Activated naive CD4-positive, alpha-beta T cell treated with anti-CD3 and anti-CD28 coated beads, Interleukin-2, amount 10 ng/mL, durations not matched to agents 7 days and 5 days (primary cell): ENCODE measurements around the gene HIP1.
"Not testable (repeated sequence)": the region's sequence is repeated elsewhere in the genome, so short reads cannot be mapped to it uniquely, and the experiment has no call there.

Experiments used
- CTCF ChIA-PET: fragments of 350-600 bp; sonication (Branson Sonifier 250); formaldehyde crosslinking; loops from one replicate; lab custom pipeline; 2021; ENCODE audit warnings: antibody characterized with exemption; lab: Charles Lee
- DNase-seq: peaks from one replicate; pipeline ENCODE4 v3.0.0-alpha.2; 2020
- H3K27ac Mint-ChIP-seq: one replicate; pipeline ENCODE4 v1.8.0; 2021; ENCODE audit warnings: mild to moderate bottlenecking, moderate library complexity, mixed read lengths
- H3K27me3 Mint-ChIP-seq: one replicate; pipeline ENCODE4 v1.8.0; 2021; ENCODE audit warnings: mild to moderate bottlenecking, mixed read lengths
- H3K36me3 Mint-ChIP-seq: one replicate; pipeline ENCODE4 v1.8.0; 2021; ENCODE audit warnings: mixed read lengths
- H3K4me1 Mint-ChIP-seq: one replicate; pipeline ENCODE4 v1.8.0; 2021; ENCODE audit warnings: mixed read lengths
- H3K4me3 Mint-ChIP-seq: one replicate; pipeline ENCODE4 v1.8.0; 2021; ENCODE audit warnings: mild to moderate bottlenecking, moderate library complexity, mixed read lengths
- H3K9me3 Mint-ChIP-seq: one replicate; pipeline ENCODE4 v1.8.0; 2021; ENCODE audit warnings: mixed read lengths

The HIP1 gene

DNA sequence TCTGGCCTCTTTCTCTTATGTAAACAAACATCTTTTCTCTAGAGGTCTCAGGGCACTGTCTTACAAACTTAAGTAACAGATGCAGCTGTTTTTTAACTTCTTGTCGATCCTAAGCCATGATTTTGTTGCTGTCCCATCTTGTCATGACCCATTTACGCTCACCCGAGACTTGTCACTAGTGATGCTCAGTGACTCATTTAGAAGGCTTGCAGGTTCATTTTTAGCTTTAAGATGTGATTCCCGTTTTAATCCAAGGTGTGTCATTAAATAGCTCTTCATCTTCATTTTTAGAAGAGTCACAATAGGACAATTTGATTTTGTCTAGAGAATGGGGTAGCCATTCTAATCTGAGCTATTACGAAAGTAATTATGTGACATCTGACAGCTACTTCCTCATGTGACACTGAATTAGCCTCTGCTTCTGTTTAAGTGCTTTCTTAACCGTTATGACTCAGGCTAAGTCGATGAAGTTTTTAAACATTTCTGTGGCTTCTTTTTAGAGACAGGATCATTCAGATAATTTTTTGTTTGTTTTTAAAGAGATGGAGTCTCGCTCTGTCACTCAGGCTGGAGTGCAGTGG is 203.9 kb downstream of the HIP1 start:
- no peak for DNase-seq
- Mint-ChIP-seq H3K4me3 (no peak overlapping the region), H3K9me3 (no peaks in the 10 kb centered on the region), H3K4me1 (no peaks in the 10 kb centered on the region), H3K27ac (no peak overlapping the region), H3K27me3 (peaks cover 16% of the 10 kb centered on the region), H3K36me3 (no peaks in the 10 kb centered on the region)
- CTCF ChIA-PET, result interaction anchor here (0.8 kb wide), 1 partner anchor 228 kb away, joined by 4 read pairs; no protein-coding TSS in a partner anchor

DNA sequence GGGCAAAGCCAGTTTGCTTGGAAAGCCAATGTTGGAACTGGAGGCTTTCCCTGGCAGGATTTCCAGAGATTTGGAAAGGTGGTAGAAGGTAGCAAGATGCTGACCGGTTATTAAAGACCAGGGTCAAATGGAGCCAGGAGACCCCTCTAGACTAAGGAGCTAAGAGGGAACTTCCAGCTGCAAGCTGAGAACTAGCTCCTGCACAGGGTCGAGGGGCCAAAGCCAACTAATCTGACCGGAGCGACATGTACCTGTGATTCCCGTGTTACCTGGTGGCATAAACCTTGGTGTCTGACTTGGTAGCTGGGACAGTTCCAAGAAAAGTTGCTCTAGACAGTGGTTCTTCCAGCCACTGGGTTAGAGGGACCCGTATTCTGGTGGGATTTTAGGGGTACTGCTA is 204.8 kb downstream of the HIP1 start:
- Mint-ChIP-seq H3K9me3 (no peaks in the 10 kb centered on the region), H3K4me1 (no peaks in the 10 kb centered on the region), H3K36me3 (no peaks in the 10 kb centered on the region), H3K27me3 (peaks cover 16% of the 10 kb centered on the region), H3K4me3 (no peak overlapping the region), H3K27ac (no peak overlapping the region)
- CTCF ChIA-PET, result no interaction called here
- no peak for DNase-seq

DNA sequence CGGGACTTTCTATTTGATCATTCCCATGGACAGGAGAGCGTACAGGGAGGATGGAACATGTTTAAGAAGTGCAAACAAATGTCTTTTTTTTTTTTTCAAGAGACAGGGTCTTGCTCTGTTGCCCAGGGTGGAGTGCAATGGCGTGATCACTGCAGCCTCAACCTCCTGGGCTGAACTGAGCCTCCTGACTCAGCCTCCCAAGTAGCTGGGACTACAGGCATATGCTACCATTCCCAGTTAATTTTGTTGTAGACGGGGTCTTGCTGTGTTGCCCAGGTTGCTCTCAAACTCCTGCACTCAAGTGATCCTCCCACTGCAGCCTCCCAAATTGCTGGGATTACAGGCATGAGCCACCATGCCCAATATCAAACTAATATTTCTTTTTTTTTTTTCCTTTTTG is 206.1 kb downstream of the HIP1 start:
- no peaks in the 10 kb centered on the region for H3K36me3 Mint-ChIP-seq
- no peaks in the 10 kb centered on the region for H3K9me3 Mint-ChIP-seq
- H3K4me1 Mint-ChIP-seq, result peaks cover 4% of the 10 kb centered on the region
- no peak overlapping the region for H3K4me3 Mint-ChIP-seq
- CTCF ChIA-PET, result no interaction called here
- DNase-seq, result no peak
- H3K27ac Mint-ChIP-seq, result no peak overlapping the region
- H3K27me3 Mint-ChIP-seq, result peaks cover 16% of the 10 kb centered on the region

DNA sequence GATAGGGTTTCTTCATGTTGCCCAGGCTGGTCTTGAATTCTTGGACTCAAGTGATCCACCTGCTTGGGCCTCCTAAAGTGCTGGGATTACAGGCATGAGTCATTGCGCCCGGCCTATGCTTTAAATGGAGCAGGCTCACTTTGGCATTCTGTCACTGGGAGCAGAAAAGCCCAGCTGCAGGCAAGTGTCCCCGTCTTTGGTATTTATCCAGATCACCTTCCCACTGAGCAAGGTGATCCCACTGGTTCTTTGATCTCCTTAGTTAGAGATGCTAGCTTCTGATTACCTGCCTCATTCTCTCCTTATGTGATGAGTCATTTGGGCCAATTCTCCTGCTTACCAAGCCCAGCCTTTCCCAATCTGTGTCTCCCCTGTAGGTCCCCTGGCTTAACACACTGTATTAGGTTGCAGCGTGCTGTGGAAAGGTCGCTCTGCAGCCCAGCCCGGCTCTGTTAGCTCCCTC is 207.4 kb downstream of the HIP1 start:
- Mint-ChIP-seq H3K27ac (no peak overlapping the region), H3K9me3 (no peaks in the 10 kb centered on the region), H3K4me3 (no peak overlapping the region), H3K4me1 (peaks cover 11% of the 10 kb centered on the region), H3K36me3 (peaks cover 7% of the 10 kb centered on the region), H3K27me3 (peaks cover 11% of the 10 kb centered on the region)
- DNase-seq, result no peak
- CTCF ChIA-PET, result no interaction called here

DNA sequence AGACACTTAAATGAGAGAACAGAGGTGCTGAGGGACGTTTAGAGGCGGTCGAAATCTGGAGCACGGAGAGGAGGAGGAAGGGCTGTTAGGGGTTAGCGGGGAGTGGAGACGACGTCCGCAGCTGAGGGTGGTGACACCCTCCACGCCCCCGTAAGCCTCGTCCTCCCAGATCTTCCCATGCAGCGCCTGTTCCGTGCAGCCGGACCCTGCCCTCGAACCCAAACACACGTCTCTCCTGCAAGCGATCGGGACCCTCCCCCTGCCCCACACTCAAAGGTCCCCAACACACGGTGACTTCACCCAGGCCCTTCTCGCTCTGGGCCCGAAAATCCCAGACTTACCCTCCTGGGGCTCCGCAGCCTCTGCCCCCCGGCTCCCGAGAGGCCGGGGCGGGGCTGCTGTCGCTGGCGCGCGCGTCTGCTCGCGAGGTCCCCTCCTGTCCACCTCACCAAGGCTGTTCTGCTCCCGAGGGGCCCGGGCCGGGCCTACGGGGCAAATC is 211.5 kb downstream of the HIP1 start:
- CTCF ChIA-PET, H3K27me3 Mint-ChIP-seq, H3K9me3 Mint-ChIP-seq: not testable (repeated sequence)
- H3K36me3 Mint-ChIP-seq, result peaks cover 36% of the 10 kb centered on the region
- H3K27ac Mint-ChIP-seq, result peak overlapping the region; percentile 86
- H3K4me1 Mint-ChIP-seq, result peaks cover 28% of the 10 kb centered on the region
- H3K4me3 Mint-ChIP-seq, result peak overlapping the region; percentile 90
- DNase-seq, result peak; percentile 41

DNA sequence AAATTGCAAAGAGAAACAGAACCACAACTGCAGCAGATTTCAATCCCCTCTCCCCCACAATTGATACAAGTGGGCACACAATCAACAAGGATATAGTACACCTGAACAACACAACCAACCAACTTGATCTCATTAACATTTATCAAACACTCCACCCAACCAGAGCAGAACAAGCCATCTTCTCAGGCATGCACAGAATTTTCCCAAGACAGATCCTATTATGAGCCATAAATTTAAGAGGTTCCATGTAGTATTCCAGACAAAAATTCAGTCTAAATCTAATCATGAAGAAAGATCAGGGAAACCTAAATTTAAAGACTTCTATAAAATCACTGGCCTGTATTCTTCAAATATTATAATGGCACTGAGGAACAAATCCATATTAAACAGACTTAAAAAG is 217.0 kb downstream of the HIP1 start:
- H3K27me3 Mint-ChIP-seq, CTCF ChIA-PET, H3K27ac Mint-ChIP-seq, DNase-seq, H3K4me3 Mint-ChIP-seq: not testable (repeated sequence)
- H3K4me1 Mint-ChIP-seq, result peaks cover 22% of the 10 kb centered on the region
- H3K9me3 Mint-ChIP-seq, result peaks cover 10% of the 10 kb centered on the region
- H3K36me3 Mint-ChIP-seq, result peaks cover 59% of the 10 kb centered on the region

DNA sequence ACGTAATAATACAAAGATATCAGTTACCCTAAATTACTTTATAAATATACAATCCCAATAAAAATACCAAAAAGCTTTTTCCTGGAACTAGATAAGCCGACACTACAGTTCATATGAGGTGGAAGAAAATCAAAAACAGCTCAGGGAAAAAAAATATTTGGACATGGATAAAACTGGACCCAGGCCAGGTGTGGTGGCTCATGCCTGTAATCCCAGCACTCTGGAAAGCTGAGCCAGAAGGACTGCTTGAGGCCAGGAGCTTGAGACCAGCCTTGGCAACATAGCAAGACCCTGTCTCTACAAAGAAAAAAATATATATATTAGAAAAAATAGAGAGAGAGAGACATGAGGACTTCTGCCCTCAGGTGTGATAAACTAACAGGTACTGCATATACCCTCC is 219.9 kb downstream of the HIP1 start:
- DNase-seq, CTCF ChIA-PET, H3K27ac Mint-ChIP-seq, H3K27me3 Mint-ChIP-seq, H3K4me1 Mint-ChIP-seq, H3K4me3 Mint-ChIP-seq: not testable (repeated sequence)
- Mint-ChIP-seq H3K9me3 (peaks cover 10% of the 10 kb centered on the region), H3K36me3 (peaks cover 42% of the 10 kb centered on the region)

DNA sequence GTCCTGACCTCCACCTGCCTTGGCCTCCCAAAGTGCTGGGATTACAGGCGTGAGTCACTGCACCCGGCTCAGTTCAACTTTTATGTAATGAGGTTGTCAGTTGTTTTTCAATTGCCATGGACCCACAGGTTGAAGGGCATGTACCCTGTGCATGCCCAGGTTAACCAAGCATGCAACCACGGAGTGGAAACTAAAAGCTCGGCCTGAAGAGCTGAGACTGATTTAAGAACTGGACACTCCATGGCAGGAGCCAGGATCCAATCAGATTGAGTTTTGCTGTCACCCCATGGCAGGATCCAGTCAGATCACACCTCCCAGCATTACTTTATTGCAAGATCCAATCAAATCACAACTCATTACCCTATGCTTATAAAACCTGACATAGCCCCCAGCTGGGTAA is 229.7 kb downstream of the HIP1 start:
- H3K4me3 Mint-ChIP-seq, H3K4me1 Mint-ChIP-seq, CTCF ChIA-PET, H3K27ac Mint-ChIP-seq, H3K27me3 Mint-ChIP-seq, H3K9me3 Mint-ChIP-seq, DNase-seq, H3K36me3 Mint-ChIP-seq: not testable (repeated sequence)

DNA sequence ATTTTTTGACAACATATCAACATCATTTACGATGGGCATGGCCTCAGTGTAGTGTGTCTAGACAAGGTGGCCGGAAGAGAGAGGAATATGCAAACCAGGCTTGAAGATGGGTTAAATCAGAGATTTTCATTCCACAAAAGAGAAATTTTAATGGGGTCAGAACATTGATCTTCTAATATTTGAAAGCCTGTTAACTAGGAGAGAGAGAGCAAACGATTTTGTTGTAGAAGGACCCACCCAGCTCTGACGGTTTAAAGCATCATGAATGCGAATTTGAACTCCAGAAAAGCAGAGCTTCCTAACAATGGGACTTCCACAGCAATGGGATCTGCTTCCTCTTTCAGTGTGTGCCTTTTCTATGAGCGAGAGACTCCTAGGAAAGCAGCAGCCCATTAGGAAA is 246.7 kb downstream of the HIP1 start, which contains the start of gene SPDYE5:
Gene SPDYE5 (plus strand): TSS at position 301 of the 400 bp plus-strand sequence. CDS start 1,728 bp downstream, outside the sequence.
- DNase-seq, H3K4me1 Mint-ChIP-seq, H3K27me3 Mint-ChIP-seq, H3K9me3 Mint-ChIP-seq, H3K36me3 Mint-ChIP-seq, CTCF ChIA-PET, H3K27ac Mint-ChIP-seq, H3K4me3 Mint-ChIP-seq: not testable (repeated sequence)

GRCh38 chr7:75485979-75486643 is 252.6 kb downstream of the HIP1 start, which contains the start of gene POM121C:
TSS of gene POM121C (minus strand) at chr7:75486299. CDS start at chr7:75441496, 44,803 bp downstream.
- CTCF ChIA-PET, H3K27me3 Mint-ChIP-seq, H3K9me3 Mint-ChIP-seq: not testable (repeated sequence)
- peaks cover 15% of the 10 kb centered on the region for H3K4me1 Mint-ChIP-seq
- peak; percentile 93 for DNase-seq
- H3K4me3 Mint-ChIP-seq, result peak within 1 kb of the TSS; percentile 92
- H3K36me3 Mint-ChIP-seq, result peaks cover 12% of the 10 kb centered on the region
- peak within 1 kb of the TSS; percentile 84 for H3K27ac Mint-ChIP-seq

DNA sequence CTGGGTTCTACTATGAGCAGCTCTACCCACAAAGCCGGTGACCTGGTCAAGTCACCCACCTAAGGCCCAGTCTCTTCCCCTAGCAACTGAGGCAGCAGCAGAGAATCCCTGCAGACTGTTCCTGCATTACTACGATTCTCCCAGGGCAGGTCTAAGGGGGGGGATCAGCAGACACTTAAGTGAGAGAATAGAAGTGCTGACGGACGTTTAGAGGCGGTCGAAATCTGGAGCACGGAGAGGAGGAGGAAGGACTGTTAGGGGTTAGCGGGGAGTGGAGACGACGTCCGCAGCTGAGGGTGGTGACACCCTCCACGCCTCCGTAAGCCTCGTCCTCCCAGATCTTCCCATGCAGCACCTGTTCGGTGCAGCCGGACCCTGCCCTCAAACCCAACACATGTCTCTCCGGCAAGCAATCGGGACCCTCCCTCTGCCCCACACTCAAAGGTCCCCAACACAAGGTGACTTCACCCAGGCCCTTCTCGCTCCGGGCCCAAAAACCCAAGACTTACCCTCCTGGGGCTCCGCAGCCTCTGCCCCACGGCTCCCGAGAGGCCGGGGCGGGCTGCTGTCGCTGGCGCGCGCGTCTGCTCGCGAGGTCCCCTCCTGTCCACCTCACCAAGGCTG is 253.3 kb downstream of the HIP1 start:
- H3K27me3 Mint-ChIP-seq, CTCF ChIA-PET, H3K9me3 Mint-ChIP-seq: not testable (repeated sequence)
- H3K4me3 Mint-ChIP-seq, result peak overlapping the region; percentile 92
- H3K4me1 Mint-ChIP-seq, result peaks cover 15% of the 10 kb centered on the region
- peak; percentile 22 for DNase-seq
- H3K36me3 Mint-ChIP-seq, result peaks cover 12% of the 10 kb centered on the region
- H3K27ac Mint-ChIP-seq, result peak overlapping the region; percentile 84
